ENCODE data around the gene RNF144A.

The RNF144A gene

DNA sequence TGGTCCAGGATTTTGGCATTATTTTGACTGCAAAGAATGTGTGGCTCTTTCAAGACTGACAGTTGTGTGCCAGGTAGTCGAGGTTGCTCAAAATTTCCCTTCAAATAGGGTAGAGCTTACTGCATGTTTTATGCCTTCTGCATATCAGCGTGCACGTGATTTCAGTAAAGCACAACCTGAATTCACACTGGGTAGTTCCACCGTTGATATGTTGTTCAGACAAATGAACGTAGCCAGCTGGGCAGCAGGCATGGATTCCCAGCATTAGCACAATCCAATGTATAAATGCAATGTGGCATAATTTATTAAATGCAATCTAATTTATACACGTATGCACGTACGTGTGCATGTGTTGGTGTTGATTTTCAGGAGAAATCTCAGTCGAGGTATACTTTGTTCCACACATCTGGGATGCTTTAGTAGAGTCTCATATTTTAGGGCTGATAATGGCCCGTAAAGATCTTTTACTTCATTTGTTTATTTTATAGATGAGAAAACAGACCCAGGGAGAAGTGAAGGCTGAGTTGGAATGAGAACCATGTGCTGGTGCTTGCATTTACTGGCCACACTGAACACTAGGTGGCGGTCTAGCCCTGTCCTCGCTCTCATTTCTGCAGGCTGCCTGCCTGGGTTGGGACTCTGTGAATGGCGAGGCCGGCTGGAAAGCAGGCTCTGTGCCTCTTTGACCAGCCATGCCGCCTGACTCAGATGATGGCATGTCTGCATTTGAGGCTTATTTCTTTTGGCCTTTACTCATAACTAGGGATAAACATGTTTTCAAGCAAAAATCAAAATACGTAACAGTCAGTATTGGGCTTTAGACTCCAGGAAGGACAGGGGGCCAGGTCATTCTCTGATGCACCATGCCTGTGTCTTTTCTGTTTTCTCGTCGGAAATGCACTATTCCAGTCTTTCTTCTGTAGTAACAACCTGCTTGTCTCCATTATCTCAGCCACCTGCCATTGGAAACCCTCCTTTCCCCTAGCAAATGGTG is 120.4 kb downstream of the RNF144A start:
- TF ChIP-seq, protein P1, sequence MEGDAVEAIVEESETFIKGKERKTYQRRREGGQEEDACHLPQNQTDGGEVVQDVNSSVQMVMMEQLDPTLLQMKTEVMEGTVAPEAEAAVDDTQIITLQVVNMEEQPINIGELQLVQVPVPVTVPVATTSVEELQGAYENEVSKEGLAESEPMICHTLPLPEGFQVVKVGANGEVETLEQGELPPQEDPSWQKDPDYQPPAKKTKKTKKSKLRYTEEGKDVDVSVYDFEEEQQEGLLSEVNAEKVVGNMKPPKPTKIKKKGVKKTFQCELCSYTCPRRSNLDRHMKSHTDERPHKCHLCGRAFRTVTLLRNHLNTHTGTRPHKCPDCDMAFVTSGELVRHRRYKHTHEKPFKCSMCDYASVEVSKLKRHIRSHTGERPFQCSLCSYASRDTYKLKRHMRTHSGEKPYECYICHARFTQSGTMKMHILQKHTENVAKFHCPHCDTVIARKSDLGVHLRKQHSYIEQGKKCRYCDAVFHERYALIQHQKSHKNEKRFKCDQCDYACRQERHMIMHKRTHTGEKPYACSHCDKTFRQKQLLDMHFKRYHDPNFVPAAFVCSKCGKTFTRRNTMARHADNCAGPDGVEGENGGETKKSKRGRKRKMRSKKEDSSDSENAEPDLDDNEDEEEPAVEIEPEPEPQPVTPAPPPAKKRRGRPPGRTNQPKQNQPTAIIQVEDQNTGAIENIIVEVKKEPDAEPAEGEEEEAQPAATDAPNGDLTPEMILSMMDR (IDR thresholded peaks at IDR 0.05; ENCODE audit: borderline replicate concordance, control extremely low read depth, extremely low read depth, insufficient read depth, missing control alignments): peak; percentile 81
- peak; percentile 75 for DNase-seq (ENCODE audit: low spot score)

DNA sequence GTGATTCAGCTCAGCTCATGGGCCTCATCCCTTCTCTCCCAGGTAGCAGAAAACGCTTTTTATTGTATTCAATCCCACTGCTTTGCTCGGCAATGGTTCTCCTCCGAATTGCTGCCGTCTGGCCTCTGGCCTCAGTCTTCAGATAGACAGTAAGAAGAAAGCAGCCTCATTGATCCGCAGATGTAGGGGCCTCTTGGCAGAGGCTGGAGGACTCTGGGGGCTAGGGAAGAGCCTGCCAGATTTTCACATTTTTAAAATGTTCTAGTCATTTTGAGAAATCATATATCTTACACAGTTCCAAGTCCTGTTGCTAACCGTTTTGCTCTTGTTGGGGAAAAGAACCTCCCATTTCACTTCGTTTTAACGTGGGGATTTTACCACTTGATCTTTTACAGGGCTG is 123.3 kb downstream of the RNF144A start:
- TF ChIP-seq, protein P1 (IDR thresholded peaks at IDR 0.05; ENCODE audit: borderline replicate concordance, control extremely low read depth, extremely low read depth, insufficient read depth, missing control alignments): no peak
- in situ Hi-C loops (cut with MboI; ENCODE audit: low sequenced_read_pairs, unreplicated experiment): no loop called here

More for the DNA sequence above, 120.4 kb downstream of the RNF144A start:
- in situ Hi-C loops (cut with MboI; ENCODE audit: low sequenced_read_pairs, unreplicated experiment): no loop called here

DNA sequence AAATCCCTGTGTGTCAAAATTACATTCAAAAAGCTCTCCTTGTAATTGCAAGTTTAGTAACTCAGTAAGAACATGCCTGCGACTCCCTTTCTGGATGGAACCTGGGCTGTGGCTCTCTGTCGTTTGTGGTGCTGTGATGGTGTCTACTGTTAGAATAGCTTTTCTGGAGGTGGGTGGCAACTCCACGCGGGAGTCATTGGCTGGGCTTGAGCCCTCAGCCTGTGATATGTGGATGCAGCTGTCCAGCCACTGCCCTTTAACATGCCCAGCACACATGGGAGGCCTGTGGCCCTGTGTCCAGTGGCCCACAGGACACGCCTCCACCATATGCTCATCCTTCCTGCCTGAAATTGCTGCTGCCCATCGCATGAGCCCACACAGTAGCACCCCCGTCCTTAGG is 124.2 kb downstream of the RNF144A start:
- in situ Hi-C loops (cut with MboI; ENCODE audit: low sequenced_read_pairs, unreplicated experiment): no loop called here
- no peak for DNase-seq (ENCODE audit: low spot score)
- TF ChIP-seq, protein P1 (IDR thresholded peaks at IDR 0.05; ENCODE audit: borderline replicate concordance, control extremely low read depth, extremely low read depth, insufficient read depth, missing control alignments): no peak

More for the DNA sequence above, 123.3 kb downstream of the RNF144A start:
- no peak for DNase-seq (ENCODE audit: low spot score)

DNA sequence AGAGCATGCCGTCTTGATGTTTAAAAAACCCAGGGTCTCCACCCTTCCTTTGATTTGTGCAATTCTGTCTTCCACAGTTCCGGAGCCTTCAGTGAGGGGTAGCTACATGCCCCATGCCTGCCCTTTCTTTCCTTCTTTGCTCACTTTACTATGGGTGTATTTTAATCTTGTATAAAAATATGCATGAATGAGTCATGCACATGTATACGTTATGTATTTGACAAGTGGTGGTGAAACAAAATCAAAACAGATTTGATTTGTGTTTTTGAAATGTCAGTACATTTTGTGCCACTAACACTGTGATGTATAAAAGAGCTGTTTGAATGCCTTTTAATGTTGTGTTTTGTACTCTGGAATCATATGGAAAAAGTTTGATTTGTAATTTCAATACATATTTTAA is 126.5 kb downstream of the RNF144A start:
- no peak for DNase-seq (ENCODE audit: low spot score)
- TF ChIP-seq, protein P1 (IDR thresholded peaks at IDR 0.05; ENCODE audit: borderline replicate concordance, control extremely low read depth, extremely low read depth, insufficient read depth, missing control alignments): no peak
- in situ Hi-C loops (cut with MboI; ENCODE audit: low sequenced_read_pairs, unreplicated experiment): no loop called here

DNA sequence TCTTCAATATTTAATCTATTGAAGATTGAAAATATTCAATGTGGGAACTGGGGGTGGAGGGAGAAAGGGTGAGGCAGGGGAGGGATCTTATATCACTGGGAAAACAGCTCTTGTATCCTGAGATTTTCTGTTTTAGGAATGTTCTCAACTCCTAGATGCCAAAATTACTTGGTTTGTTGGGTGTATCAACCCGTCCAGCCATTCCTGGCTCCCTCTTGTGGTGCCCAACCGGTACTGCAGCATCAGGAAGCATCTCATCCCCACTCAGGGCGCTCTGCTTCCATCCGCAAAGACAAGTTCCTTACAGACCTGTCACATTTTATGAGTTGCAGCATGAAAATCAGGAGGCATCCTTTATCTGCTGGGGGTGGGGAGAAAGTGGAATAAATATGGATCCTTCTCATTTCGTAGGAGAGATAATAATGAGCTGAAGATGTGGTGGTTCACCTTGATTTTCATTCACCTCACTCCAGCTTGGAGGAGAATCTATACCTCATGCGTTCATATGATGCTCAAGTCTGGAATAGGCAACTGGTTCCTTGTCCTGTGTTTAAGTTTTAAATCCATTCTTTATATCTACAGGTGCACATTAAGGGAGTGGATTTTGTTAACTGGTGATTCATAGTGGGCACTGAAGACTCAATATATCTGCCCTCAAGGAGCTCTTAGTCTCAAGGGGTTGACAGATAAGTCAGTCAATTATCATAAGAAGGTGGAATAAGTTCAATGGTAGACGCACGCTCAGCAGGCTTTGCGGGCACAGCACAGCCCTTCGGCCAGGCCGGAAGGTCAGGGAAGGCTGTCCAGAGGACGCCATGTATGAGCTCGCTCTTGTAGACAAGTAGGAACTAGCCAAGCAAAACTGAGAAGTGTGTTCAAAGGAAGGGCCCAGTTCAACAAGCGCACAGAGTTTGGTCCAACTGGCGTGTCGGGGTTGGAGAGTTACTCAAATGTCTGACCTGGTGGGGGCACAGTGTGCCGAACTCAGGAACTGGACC is 127.3 kb downstream of the RNF144A start:
- TF ChIP-seq, protein P1 (IDR thresholded peaks at IDR 0.05; ENCODE audit: borderline replicate concordance, control extremely low read depth, extremely low read depth, insufficient read depth, missing control alignments): peak; percentile 82
- DNase-seq (ENCODE audit: low spot score): peak; percentile 79
- in situ Hi-C loops (cut with MboI; ENCODE audit: low sequenced_read_pairs, unreplicated experiment): no loop called here

Data from GM13976 (cell line).